ENCODE results near the gene MYH8. TPM values are rescaled to one million over a fixed set of nuclear protein-coding genes. Genes with fewer than 3 reads are reported as not detected.

Gene MYH8
- total and polyA plus RNA-seq, 2 donors (not counting 1 experiment from before 2014, with no cell fraction given) = not detected

GRCh38 chr17:10458701-10459100 lies 37.0 kb upstream of the MYH8 start:
- Mint-ChIP-seq H3K27ac (no peak overlapping the region), H3K4me3 (no peak overlapping the region), H3K9me3 (ENCODE audit: insufficient read depth) (no peaks in the 10 kb centered on the region), H3K27me3 (peaks cover 20% of the 10 kb centered on the region), H3K4me1 (no peaks in the 10 kb centered on the region)
- ChIA-PET POLR2A (no interaction called here), CTCF (no interaction called here)
- no peaks in the 10 kb centered on the region for H3K79me2 ChIP-seq (ENCODE audit: control insufficient read depth, insufficient read depth, low read length)
- H4K20me1 ChIP-seq (ENCODE audit: control insufficient read depth, insufficient read depth, low read length, poor library complexity, severe bottlenecking) = no peaks in the 10 kb centered on the region
- no peak for ATAC-seq (ENCODE audit: low read depth)
- no peaks in the 10 kb centered on the region for H3K4me1 ChIP-seq (ENCODE audit: control insufficient read depth in 2 of 2, insufficient read depth in 2 of 2, low read length in 2 of 2)
- TF ChIP-seq CTCF (IDR thresholded peaks at IDR 0.05) (no peak), EZH2 (IDR thresholded peaks at IDR 0.05; ENCODE audit: borderline replicate concordance, insufficient read depth, low read depth, low read length, poor library complexity, severe bottlenecking) (no peak)
- no peak overlapping the region for H2AFZ ChIP-seq (ENCODE audit: insufficient read depth, low read depth, low read length, poor library complexity, severe bottlenecking)
- peaks cover 0 to 1% (median 0%) of the 10 kb centered on the region in 3 donors for H3K9me3 ChIP-seq (ENCODE audit: control extremely low read depth in 1 of 3, control insufficient read depth in 2 of 3, insufficient read depth in 1 of 3, low read length in 2 of 3)
- no peaks in the 10 kb centered on the region for H3K27me3 ChIP-seq (replicated peaks in 1 of 4; ENCODE audit: control extremely low read depth in 1 of 4, control insufficient read depth in 3 of 4, insufficient read depth in 4 of 4, low read length in 3 of 4)
- no peak for DNase-seq
- no peak overlapping the region for H3K4me3 ChIP-seq (ENCODE audit: control extremely low read depth in 1 of 5, extremely low read depth in 1 of 5, insufficient read depth in 1 of 5, low read depth in 2 of 5, low read length in 4 of 5)
- no peak overlapping the region for H3K9ac ChIP-seq (ENCODE audit: low read length)
- H3K36me3 ChIP-seq (replicated peaks in 1 of 2; ENCODE audit: control extremely low read depth in 1 of 2, control insufficient read depth in 1 of 2, extremely low read depth in 1 of 2, insufficient read depth in 2 of 2, low read length in 1 of 2) = no peaks in the 10 kb centered on the region
- no peak overlapping the region for H3K4me2 ChIP-seq (replicated peaks; ENCODE audit: low read depth, low read length, poor library complexity, severe bottlenecking)
- intact Hi-C loops (cut with micrococcal nuclease) = no loop called here
- WGBS (ENCODE audit: insufficient coverage) = 100% methylated on average over 1 of the region's 3 CpGs
- H3K27ac ChIP-seq (ENCODE audit: low read length in 2 of 2) = no peak overlapping the region

- Mint-ChIP-seq H3K27me3 (peaks cover 17% of the 10 kb centered on the region), H3K27ac (no peak overlapping the region), H3K4me1 (no peaks in the 10 kb centered on the region), H3K9me3 (ENCODE audit: insufficient read depth) (no peaks in the 10 kb centered on the region), H3K4me3 (no peak overlapping the region)
- H3K4me1 ChIP-seq (ENCODE audit: control insufficient read depth in 2 of 2, insufficient read depth in 2 of 2, low read length in 2 of 2) = no peaks in the 10 kb centered on the region
- no peak overlapping the region for H3K4me2 ChIP-seq (replicated peaks; ENCODE audit: low read depth, low read length, poor library complexity, severe bottlenecking)
- no peaks in the 10 kb centered on the region for H3K27me3 ChIP-seq (replicated peaks in 1 of 4; ENCODE audit: control extremely low read depth in 1 of 4, control insufficient read depth in 3 of 4, insufficient read depth in 4 of 4, low read length in 3 of 4)
- intact Hi-C loops (cut with micrococcal nuclease) = no loop called here
- TF ChIP-seq CTCF (IDR thresholded peaks at IDR 0.05) = no peak
- TF ChIP-seq EZH2 (IDR thresholded peaks at IDR 0.05; ENCODE audit: borderline replicate concordance, insufficient read depth, low read depth, low read length, poor library complexity, severe bottlenecking) = no peak
- ChIA-PET POLR2A (no interaction called here), CTCF (no interaction called here)
- no CpG with 5 or more reads among the region's 1 CpG for WGBS (ENCODE audit: insufficient coverage)
- no peak overlapping the region for H3K9ac ChIP-seq (ENCODE audit: low read length)
- DNase-seq = no peak
- H3K36me3 ChIP-seq (replicated peaks in 1 of 2; ENCODE audit: control extremely low read depth in 1 of 2, control insufficient read depth in 1 of 2, extremely low read depth in 1 of 2, insufficient read depth in 2 of 2, low read length in 1 of 2) = no peaks in the 10 kb centered on the region
- no peaks in the 10 kb centered on the region for H4K20me1 ChIP-seq (ENCODE audit: control insufficient read depth, insufficient read depth, low read length, poor library complexity, severe bottlenecking)
- no peak overlapping the region for H2AFZ ChIP-seq (ENCODE audit: insufficient read depth, low read depth, low read length, poor library complexity, severe bottlenecking)
- no peak for ATAC-seq (ENCODE audit: low read depth)
- no peak overlapping the region for H3K4me3 ChIP-seq (ENCODE audit: control extremely low read depth in 1 of 5, extremely low read depth in 1 of 5, insufficient read depth in 1 of 5, low read depth in 2 of 5, low read length in 4 of 5)
- H3K27ac ChIP-seq (ENCODE audit: low read length in 2 of 2) = no peak overlapping the region
- H3K79me2 ChIP-seq (ENCODE audit: control insufficient read depth, insufficient read depth, low read length) = no peaks in the 10 kb centered on the region
- H3K9me3 ChIP-seq (ENCODE audit: control extremely low read depth in 1 of 3, control insufficient read depth in 2 of 3, insufficient read depth in 1 of 3, low read length in 2 of 3) = peaks cover 0 to 1% (median 0%) of the 10 kb centered on the region in 3 donors
These were observed 36.2 kb upstream of the MYH8 start for GRCh38 chr17:10457952-10458351.

Measured in B cell (primary cell).